Nephron (organoid): ENCODE results near the gene DUOXA1.
A peak's percentile ranks its signal among the peaks of the same experiment; 100 is the strongest.
"Not testable (repeated sequence)": the region's sequence is repeated elsewhere in the genome, so short reads cannot be mapped to it uniquely, and the experiment has no call there.

Source experiments
- H3K27ac Mint-ChIP-seq, 3 experiments: 2 replicates each; pipeline ENCODE4 v1.8.0; 2020; ENCODE audit warnings: mixed read lengths in 3 of 3, mild to moderate bottlenecking in 2 of 3, moderate library complexity in 1 of 3
- H3K27me3 Mint-ChIP-seq: 2 replicates; pipeline ENCODE4 v1.8.0; 2021; ENCODE audit warnings: low read depth, mild to moderate bottlenecking, moderate library complexity, mixed read lengths
- H3K36me3 Mint-ChIP-seq: 2 replicates; pipeline ENCODE4 v1.8.0; 2020; ENCODE audit warnings: low read depth, mixed read lengths
- H3K4me1 Mint-ChIP-seq: 2 replicates; pipeline ENCODE4 v1.8.0; 2020; ENCODE audit warnings: mixed read lengths
- H3K4me3 Mint-ChIP-seq, 3 experiments: 2 replicates each; pipeline ENCODE4 v1.8.0; 2020; ENCODE audit warnings: mild to moderate bottlenecking in 3 of 3, mixed read lengths in 3 of 3, moderate library complexity in 2 of 3
- H3K9me3 Mint-ChIP-seq: 2 replicates; pipeline ENCODE4 v1.8.0; 2020; ENCODE audit warnings: mixed read lengths
- TF ChIP-seq, protein P1 (sequence below), 3 experiments: fragments of 200-600 bp; sonication (generic); IDR thresholded peaks; one replicate each; pipeline ENCODE4 v1.5.0; 2021; ENCODE audit warnings: antibody characterized with exemption in 3 of 3; ENCODE audit not compliant: unreplicated experiment in 3 of 3

The DUOXA1 gene

DNA sequence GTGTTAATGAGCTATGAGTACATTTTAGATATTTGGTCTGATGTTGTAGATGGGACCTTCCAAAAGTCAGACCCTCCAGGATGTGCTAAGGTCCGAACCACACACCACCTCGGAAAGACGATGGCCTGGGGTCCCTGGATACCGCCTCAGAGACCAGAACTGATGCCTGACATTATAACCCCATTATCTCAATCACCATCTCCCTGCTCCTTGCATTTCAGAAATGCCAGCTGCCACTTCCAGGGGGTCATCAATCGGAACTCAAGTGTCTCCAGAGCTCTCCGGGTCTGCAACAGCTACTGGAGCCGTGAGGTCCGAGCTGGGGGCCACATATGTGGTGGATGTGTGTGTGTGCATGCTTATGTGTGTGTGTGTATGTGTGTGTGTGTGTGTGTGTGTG lies 8.0 kb upstream of the DUOXA1 start:
- H3K27me3 Mint-ChIP-seq, result peaks cover 54% of the 10 kb centered on the region
- H3K4me1 Mint-ChIP-seq, result no peaks in the 10 kb centered on the region
- H3K4me3 Mint-ChIP-seq, result no peak overlapping the region
- no peak overlapping the region for H3K27ac Mint-ChIP-seq
- no peaks in the 10 kb centered on the region for H3K9me3 Mint-ChIP-seq
- H3K36me3 Mint-ChIP-seq, result no peaks in the 10 kb centered on the region
- TF ChIP-seq, protein P1, sequence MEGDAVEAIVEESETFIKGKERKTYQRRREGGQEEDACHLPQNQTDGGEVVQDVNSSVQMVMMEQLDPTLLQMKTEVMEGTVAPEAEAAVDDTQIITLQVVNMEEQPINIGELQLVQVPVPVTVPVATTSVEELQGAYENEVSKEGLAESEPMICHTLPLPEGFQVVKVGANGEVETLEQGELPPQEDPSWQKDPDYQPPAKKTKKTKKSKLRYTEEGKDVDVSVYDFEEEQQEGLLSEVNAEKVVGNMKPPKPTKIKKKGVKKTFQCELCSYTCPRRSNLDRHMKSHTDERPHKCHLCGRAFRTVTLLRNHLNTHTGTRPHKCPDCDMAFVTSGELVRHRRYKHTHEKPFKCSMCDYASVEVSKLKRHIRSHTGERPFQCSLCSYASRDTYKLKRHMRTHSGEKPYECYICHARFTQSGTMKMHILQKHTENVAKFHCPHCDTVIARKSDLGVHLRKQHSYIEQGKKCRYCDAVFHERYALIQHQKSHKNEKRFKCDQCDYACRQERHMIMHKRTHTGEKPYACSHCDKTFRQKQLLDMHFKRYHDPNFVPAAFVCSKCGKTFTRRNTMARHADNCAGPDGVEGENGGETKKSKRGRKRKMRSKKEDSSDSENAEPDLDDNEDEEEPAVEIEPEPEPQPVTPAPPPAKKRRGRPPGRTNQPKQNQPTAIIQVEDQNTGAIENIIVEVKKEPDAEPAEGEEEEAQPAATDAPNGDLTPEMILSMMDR (IDR thresholded peaks at IDR 0.05; ENCODE audit: unreplicated experiment in 3 of 3), result no peak

DNA sequence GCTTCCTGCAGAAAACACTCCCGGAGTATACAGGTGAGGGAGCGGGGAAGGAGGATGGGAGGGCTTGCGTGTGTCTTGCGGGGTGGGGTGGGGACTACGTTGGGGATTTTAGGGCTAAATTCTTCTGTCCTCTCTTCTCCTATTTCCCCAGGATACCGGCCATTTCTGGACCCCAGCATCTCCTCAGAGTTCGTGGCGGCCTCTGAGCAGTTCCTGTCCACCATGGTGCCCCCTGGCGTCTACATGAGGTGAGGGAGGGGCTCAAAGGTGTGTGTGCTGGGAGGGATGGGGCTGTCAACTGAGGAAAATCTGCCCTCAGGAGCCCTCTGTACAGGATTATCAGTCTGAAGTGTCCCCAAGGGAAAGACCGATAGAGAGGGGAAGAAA lies 6.7 kb upstream of the DUOXA1 start:
- H3K36me3 Mint-ChIP-seq, result no peaks in the 10 kb centered on the region
- peaks cover 67% of the 10 kb centered on the region for H3K27me3 Mint-ChIP-seq
- TF ChIP-seq, protein P1 (IDR thresholded peaks at IDR 0.05; ENCODE audit: unreplicated experiment in 3 of 3), result peak in 2 of 3 experiments; percentile 8 to 17
- H3K4me1 Mint-ChIP-seq, result no peaks in the 10 kb centered on the region
- no peak overlapping the region for H3K27ac Mint-ChIP-seq
- H3K9me3 Mint-ChIP-seq, result no peaks in the 10 kb centered on the region
- peak overlapping the region in 2 of 3 experiments; percentile 23 to 48 for H3K4me3 Mint-ChIP-seq

DNA sequence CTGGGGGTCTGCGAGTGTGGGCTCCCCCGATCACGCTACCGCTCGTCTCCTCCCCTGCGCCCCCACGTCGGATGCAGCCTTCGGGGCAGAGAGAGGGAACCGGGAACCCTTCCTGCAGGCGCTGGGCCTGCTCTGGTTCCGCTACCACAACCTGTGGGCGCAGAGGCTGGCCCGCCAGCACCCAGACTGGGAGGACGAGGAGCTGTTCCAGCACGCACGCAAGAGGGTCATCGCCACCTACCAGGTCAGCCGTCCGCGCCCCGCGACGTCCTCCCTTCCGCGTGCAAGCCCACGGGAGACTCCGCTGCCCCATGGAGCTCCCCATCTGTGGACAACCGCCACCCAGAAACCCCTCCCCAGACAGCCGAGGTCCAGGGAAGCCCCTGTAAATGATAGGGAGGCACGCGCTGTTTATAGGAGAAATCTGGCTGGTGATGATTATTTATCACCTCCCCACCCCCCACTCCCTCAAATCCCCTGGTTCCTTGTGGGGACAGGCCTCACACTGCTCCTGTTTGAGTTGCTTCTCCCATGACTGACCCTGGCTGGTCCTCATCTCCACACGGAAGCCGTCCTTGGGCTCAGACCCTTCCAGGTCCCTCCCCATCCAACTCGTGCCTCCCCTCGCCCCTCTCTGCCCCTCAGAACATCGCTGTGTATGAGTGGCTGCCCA lies 6.2 kb upstream of the DUOXA1 start:
- H3K36me3 Mint-ChIP-seq, H3K9me3 Mint-ChIP-seq, H3K4me1 Mint-ChIP-seq, H3K27ac Mint-ChIP-seq: not testable (repeated sequence)
- Mint-ChIP-seq H3K4me3 (peak overlapping the region in 1 of 3 experiments; percentile 35), H3K27me3 (peaks cover 72% of the 10 kb centered on the region)

DNA sequence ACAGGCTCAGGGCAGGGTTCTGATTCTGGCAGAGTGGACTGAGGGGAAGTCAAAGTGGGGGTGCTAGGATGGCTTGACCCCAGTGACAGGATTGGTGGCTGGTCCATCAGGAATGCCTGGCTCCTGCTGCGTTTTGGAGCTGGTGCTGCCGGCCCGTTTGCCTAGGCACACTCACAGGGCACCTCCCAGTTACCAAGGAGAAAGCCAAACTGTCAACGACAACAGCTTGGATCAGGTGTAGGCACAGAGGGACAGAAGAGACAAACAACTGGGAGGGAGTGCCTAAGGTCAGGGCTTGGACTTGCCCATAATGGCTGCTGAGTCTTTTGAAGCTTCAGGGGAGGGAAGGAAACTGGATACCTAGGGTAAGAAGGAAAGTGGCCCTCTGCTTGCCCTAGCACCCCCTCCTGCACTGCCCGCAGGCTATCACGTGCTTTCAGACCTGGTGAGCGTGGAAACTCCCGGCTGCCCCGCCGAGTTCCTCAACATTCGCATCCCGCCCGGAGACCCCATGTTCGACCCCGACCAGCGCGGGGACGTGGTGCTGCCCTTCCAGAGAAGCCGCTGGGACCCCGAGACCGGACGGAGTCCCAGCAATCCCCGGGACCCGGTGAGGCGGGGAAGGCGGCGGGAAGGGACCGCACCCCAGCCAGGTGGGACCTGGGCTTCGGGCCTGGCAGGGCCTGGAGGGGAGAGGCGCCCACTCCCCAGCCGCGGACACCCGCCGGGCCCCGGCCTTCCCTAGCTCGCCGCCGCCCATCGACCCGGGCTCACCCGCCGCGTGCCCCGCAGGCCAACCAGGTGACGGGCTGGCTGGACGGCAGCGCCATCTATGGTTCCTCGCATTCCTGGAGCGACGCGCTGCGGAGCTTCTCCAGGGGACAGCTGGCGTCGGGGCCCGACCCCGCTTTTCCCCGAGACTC lies 5.3 kb upstream of the DUOXA1 start:
- peaks cover 81% of the 10 kb centered on the region for H3K27me3 Mint-ChIP-seq
- TF ChIP-seq, protein P1 (IDR thresholded peaks at IDR 0.05; ENCODE audit: unreplicated experiment in 3 of 3), result no peak
- no peaks in the 10 kb centered on the region for H3K9me3 Mint-ChIP-seq
- no peaks in the 10 kb centered on the region for H3K36me3 Mint-ChIP-seq
- peak overlapping the region in 1 of 3 experiments; percentile 35 for H3K4me3 Mint-ChIP-seq
- H3K4me1 Mint-ChIP-seq, result no peaks in the 10 kb centered on the region
- no peak overlapping the region for H3K27ac Mint-ChIP-seq

DNA sequence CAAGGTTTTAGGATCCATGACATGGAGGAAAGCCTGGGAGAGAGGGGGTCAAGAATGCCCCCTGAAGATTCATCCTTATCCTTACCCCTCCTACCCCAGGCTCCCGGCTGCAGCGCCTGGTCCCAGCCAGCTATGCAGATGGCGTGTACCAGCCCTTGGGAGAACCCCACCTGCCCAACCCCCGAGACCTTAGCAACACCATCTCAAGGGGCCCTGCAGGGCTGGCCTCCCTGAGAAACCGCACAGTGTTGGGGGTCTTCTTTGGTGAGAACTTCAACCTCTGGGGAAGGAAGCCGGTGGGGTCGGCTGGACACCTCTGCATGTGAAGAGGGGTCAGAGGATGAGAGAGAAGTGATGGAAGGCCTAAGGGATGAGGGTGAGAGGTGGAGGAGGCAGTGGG lies 4.4 kb upstream of the DUOXA1 start:
- Mint-ChIP-seq H3K27me3 (peaks cover 87% of the 10 kb centered on the region), H3K36me3 (no peaks in the 10 kb centered on the region), H3K27ac (no peak overlapping the region), H3K4me3 (peak overlapping the region in 1 of 3 experiments; percentile 25), H3K4me1 (no peaks in the 10 kb centered on the region), H3K9me3 (no peaks in the 10 kb centered on the region)
- TF ChIP-seq, protein P1 (IDR thresholded peaks at IDR 0.05; ENCODE audit: unreplicated experiment in 3 of 3), result no peak

DNA sequence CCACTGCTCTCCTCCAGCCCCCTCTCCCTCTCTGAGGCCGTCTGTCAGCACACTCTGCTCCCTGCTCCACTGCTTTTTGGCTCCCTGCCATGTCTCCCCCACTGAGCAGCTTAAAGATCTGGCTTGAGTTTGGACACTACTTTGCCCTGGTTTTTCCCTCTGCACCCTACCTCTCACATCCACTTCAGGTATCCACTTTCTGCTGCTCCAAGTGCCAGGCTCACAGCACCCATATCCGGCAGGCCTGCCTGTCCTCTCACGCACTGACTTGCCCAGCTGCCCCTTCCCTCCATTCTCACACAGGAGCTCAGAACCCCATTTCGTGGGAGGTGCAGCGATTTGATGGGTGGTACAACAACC lies 3.9 kb upstream of the DUOXA1 start:
- H3K36me3 Mint-ChIP-seq, result no peaks in the 10 kb centered on the region
- peaks cover 3% of the 10 kb centered on the region for H3K4me1 Mint-ChIP-seq
- TF ChIP-seq, protein P1 (IDR thresholded peaks at IDR 0.05; ENCODE audit: unreplicated experiment in 3 of 3), result no peak
- no peaks in the 10 kb centered on the region for H3K9me3 Mint-ChIP-seq
- no peak overlapping the region for H3K4me3 Mint-ChIP-seq
- H3K27me3 Mint-ChIP-seq, result peaks cover 90% of the 10 kb centered on the region
- no peak overlapping the region for H3K27ac Mint-ChIP-seq
